ES-I3 (cell line): Measurements from ENCODE around the gene PODN.

Source experiments
- H3K36me3 ChIP-seq: 2 replicates; pipeline ENCODE4 v1.6.1; 2013; ENCODE audit warnings: mild to moderate bottlenecking, low read length, control low read depth, moderate library complexity; ENCODE audit not compliant: insufficient read depth
- H3K4me1 ChIP-seq: 2 replicates; pipeline ENCODE4 v1.6.1; 2013; ENCODE audit warnings: mild to moderate bottlenecking, control low read depth, low read length; ENCODE audit not compliant: insufficient read depth
- H3K9ac ChIP-seq: 2 replicates; pipeline ENCODE4 v1.6.1; 2013; ENCODE audit warnings: low read depth, mild to moderate bottlenecking, low read length, moderate library complexity
- H3K9me3 ChIP-seq: 2 replicates; pipeline ENCODE4 v1.6.1; 2013; ENCODE audit warnings: mild to moderate bottlenecking, low read length, moderate library complexity; ENCODE audit not compliant: control insufficient read depth, insufficient read depth

PODN gene

GRCh38 chr1:53038566-53038965 is 23.4 kb upstream of the PODN start:
- Histone ChIP-seq H3K9me3 (no peaks in the 10 kb centered on the region), H3K4me1 (peaks cover 3% of the 10 kb centered on the region; the same call in 1 of the 2 replicates), H3K9ac (no peak overlapping the region), H3K36me3 (no peaks in the 10 kb centered on the region)

DNA sequence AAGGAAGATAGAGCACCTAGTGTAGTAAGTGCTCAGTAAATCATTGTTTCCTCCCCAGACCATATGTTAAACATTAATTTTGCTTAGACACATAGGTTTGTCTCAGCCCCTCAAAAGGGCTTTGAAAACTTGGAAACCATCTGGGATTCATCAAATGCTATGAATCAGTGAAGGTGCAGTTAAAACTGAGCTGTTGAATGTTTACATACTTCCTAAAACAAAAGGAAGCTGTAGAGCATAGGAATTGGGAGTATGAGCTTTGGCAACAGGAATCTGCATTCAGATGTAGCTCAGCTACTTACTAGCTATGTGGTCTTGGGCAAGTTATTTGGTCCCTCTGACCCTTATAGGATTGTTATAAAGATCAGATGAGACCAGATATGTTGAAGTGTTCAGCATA is 18.7 kb upstream of the PODN start:
- Histone ChIP-seq H3K36me3 (no peaks in the 10 kb centered on the region), H3K9me3 (no peaks in the 10 kb centered on the region), H3K9ac (no peak overlapping the region), H3K4me1 (peaks cover 14% of the 10 kb centered on the region)

DNA sequence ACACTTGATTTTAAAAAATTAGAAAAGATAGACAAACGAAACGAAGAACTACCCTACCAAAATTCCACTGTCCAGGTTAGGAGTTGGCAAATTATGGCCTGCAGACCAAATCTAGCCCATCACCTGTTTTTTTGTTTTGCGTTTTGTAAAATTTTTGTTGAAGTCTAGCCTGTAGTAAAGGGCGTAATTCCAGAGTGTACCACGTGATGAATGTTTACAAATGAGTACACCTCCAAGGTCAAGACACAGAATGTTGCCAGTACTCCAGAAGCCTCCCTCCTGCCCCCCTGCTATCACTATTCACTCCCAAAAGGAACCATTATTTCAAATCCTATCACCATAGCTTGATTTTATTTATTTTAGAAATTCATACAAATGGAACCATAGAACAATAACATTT is 17.1 kb upstream of the PODN start:
- Histone ChIP-seq H3K9me3 (no peaks in the 10 kb centered on the region), H3K4me1 (peaks cover 23% of the 10 kb centered on the region), H3K36me3 (no peaks in the 10 kb centered on the region), H3K9ac (no peak overlapping the region)

- Histone ChIP-seq H3K9me3 (no peaks in the 10 kb centered on the region), H3K36me3 (no peaks in the 10 kb centered on the region; the same call in 1 of the 2 replicates), H3K9ac (no peak overlapping the region), H3K4me1 (peaks cover 23% of the 10 kb centered on the region)
Observed at GRCh38 chr1:53046930-53047329, 15.1 kb upstream of the PODN start.

DNA sequence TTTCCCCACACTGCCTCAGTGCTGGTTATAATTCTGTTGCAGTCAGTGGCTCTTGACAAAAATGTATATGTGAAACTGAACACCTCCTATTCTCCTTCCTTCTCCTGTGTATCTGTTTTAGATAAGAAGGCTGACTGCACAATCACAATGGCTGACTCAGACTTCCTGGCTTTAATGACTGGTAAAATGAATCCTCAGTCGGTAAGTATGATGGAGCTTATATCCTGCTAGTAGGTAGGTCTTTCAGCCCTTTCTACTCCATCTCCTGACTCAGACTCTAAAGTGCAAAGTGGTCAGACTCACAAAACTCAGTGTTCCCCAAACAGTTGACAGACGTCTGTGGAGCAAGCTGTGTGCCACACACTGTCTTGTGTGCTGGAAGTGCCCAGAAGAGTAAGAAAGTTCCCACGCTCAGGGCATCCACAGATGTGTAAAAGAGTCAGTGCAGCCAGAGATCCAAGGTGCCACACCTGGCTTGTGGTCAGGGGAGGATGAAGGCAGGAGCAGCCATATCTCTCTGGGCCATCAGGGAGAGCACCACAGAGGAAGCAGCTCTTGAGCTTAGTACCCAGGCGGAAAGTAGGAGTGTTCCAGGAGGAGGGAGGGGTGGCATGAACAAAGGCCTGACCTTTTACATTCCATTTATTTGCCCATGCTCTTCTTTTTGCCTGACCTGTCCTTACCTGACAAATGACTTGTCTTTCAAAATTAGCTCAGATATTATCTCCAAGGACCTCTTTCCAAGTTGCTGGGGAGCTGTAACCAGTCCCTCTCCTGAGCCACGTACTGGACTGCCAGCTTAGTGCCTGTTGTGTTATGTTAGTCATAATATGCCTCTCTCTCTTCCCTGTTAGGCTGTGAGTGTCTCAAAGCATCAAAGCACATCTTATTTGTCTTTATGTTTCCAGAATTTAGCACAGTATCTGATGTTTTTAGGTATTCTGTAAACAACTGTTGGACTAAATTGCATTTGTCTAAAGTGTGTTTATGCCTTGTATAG is 14.0 kb upstream of the PODN start:
- peaks cover 23% of the 10 kb centered on the region for H3K4me1 ChIP-seq
- H3K9ac ChIP-seq, result no peak overlapping the region
- H3K36me3 ChIP-seq, result no peaks in the 10 kb centered on the region; the same call in 1 of the 2 replicates
- no peaks in the 10 kb centered on the region for H3K9me3 ChIP-seq

DNA sequence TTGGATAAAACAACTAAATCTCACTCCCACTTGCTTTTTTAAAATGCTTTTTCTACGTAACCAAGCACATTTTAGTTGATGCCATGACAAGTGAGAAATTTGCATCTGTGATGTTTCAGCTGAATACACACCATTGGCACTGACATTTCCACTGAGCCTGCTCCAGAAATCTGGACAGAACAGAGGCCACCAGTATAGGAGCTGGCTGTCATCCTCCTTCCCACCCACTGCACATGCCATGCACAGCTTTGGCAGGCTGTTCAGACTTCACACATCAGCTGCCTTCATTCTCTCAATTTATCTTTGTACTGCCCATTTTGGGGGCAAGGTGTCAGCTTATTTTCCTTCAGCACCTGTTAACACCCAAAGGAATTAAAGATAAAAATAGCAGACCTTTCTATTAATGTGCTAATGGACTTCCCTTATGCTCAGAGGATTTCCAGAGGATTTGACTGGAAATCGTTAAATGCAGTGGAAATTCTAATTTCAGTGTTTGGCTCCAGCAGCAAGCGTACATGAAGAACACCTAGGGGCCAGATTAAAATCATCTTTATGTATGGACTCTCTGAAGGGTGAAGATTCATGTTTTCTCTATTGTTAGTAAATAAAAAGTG is 12.9 kb upstream of the PODN start:
- Histone ChIP-seq H3K9me3 (no peaks in the 10 kb centered on the region), H3K9ac (no peak overlapping the region), H3K4me1 (peaks cover 18% of the 10 kb centered on the region)

DNA sequence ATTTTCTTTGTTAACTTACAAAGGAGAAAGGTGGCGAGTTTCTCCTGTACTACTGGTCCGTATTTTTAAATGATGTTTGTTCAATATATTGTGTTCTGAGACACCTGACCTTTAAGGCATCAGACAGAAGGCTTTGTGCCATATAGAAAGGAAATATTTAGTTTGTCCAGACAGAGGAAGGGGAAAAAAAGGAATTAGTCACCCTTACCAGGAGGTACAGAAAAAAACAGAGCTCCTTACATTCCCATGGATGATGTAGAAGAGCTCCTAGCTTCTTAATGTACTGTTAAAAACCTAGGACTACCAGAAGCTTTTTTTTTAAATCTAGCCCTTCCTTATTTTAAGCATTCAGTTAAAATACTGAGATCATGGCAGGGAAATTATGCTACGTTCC is 12.4 kb upstream of the PODN start:
- H3K36me3 ChIP-seq, result no peaks in the 10 kb centered on the region; the same call in 1 of the 2 replicates
- no peaks in the 10 kb centered on the region for H3K9me3 ChIP-seq
- H3K9ac ChIP-seq, result no peak overlapping the region
- peaks cover 18% of the 10 kb centered on the region for H3K4me1 ChIP-seq

More for the DNA sequence above, 12.9 kb upstream of the PODN start:
- H3K36me3 ChIP-seq, result no peaks in the 10 kb centered on the region; the same call in 1 of the 2 replicates

GRCh38 chr1:53050310-53050709 is 11.7 kb upstream of the PODN start:
- no peaks in the 10 kb centered on the region; the same call in 1 of the 2 replicates for H3K36me3 ChIP-seq
- H3K9me3 ChIP-seq, result no peaks in the 10 kb centered on the region
- peaks cover 18% of the 10 kb centered on the region for H3K4me1 ChIP-seq
- no peak overlapping the region for H3K9ac ChIP-seq

- H3K9ac ChIP-seq, result no peak overlapping the region
- H3K9me3 ChIP-seq, result no peaks in the 10 kb centered on the region
- H3K36me3 ChIP-seq, result no peaks in the 10 kb centered on the region; the same call in 1 of the 2 replicates
- H3K4me1 ChIP-seq, result peaks cover 16% of the 10 kb centered on the region
Observed at GRCh38 chr1:53051676-53052075, 10.3 kb upstream of the PODN start.

DNA sequence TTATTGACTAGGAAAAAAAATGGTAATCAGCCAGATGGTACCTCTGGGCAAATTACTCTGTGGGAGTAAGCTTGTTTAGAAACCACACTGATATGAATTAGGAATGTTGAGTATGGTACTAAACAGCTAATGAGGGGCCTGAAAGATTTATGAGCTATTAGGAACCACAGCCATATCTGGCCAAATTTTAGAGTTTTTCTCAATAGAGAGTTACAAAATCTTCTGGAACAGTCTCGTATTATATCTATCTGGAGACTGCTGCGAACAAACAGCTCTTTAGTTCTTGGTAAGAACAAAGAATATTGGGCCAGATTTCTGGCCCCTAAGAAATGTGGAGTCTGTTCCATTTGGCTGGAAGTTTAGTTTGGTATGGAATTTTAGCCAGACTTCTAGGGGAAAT is 4.9 kb upstream of the PODN start:
- H3K9ac ChIP-seq, result no peak overlapping the region
- peaks cover 5% of the 10 kb centered on the region; the same call in 1 of the 2 replicates for H3K4me1 ChIP-seq
- no peaks in the 10 kb centered on the region for H3K9me3 ChIP-seq
- no peaks in the 10 kb centered on the region for H3K36me3 ChIP-seq

- Histone ChIP-seq H3K9me3 (no peaks in the 10 kb centered on the region), H3K9ac (no peak overlapping the region), H3K36me3 (no peaks in the 10 kb centered on the region), H3K4me1 (peaks cover 5% of the 10 kb centered on the region; the same call in 1 of the 2 replicates)
Observed at GRCh38 chr1:53060579-53060978, 1.4 kb upstream of the PODN start.

- no peaks in the 10 kb centered on the region for H3K36me3 ChIP-seq
- no peaks in the 10 kb centered on the region for H3K9me3 ChIP-seq
- H3K4me1 ChIP-seq, result peaks cover 5% of the 10 kb centered on the region; the same call in 1 of the 2 replicates
- peak overlapping the region; percentile 56 for H3K9ac ChIP-seq
Observed at GRCh38 chr1:53061123-53061858, 722 bp upstream of the PODN start.

DNA sequence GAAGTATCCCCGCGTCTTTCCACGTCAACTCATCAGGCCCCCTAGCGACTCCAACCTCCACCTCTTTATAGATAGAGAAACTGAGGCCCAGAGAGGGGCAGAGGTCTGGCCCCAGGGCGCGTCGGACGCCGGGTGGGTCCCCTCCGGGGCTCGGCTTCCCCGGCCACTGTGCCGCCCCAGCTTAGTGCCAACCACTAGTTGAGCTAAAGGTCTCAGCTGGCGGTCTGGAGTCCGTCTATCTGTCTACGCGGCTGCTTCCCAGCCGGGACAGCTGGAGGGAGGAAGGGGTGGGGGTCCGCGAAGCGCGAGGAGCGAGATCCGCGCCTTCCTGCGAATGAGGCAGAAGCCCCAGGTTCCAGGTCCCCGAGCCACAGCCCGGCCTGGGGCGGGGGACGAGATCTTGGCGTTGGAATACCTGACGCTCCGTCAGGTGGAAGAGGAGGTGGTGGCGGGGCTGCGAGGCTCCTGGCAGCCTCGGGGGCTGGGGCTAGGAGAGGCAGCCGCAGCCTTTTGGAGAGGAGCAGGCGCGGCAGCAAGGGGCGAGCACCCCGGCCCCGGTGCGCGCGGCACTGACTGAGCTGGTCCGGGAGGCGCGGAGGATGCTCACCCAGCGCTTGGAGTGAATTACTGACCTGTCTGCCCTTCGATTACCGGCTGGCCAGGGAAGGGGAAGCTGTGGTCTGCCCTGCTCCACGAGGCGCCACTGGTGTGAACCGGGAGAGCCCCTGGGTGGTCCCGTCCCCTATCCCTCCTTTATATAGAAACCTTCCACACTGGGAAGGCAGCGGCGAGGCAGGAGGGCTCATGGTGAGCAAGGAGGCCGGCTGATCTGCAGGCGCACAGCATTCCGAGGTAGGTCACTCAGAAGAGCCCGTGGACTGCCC is 937 bp downstream of the PODN start:
- Histone ChIP-seq H3K9ac (peak overlapping the region; percentile 56; the same call in 1 of the 2 replicates), H3K36me3 (no peaks in the 10 kb centered on the region), H3K9me3 (no peaks in the 10 kb centered on the region), H3K4me1 (peaks cover 5% of the 10 kb centered on the region; the same call in 1 of the 2 replicates)
